Testis (tissue), 3 donors: ENCODE results near the gene LRRC4C. TPM values are rescaled to one million over a fixed set of nuclear protein-coding genes. Genes with fewer than 3 reads are reported as not detected.

Source experiments
- DNase-seq: peaks from one replicate; pipeline ENCODE4 v3.0.0-alpha.2; 2019
- H3K27ac ChIP-seq, 2 donors: fragments of 200-600 bp; sonication (generic); one replicate each; pipeline ENCODE4 v1.5.1; 2019
- H3K27me3 ChIP-seq: fragments of 200-600 bp; sonication (generic); one replicate; pipeline ENCODE4 v1.5.1; 2019
- H3K36me3 ChIP-seq: fragments of 200-600 bp; sonication (generic); one replicate; pipeline ENCODE4 v1.5.1; 2017; ENCODE audit warnings: low read depth; ENCODE audit errors: missing control alignments
- H3K4me1 ChIP-seq: fragments of 200-600 bp; sonication (generic); one replicate; pipeline ENCODE4 v1.5.1; 2019
- H3K4me3 ChIP-seq, 2 donors: fragments of 200-600 bp; sonication (generic); one replicate each; pipeline ENCODE4 v1.5.1; 2017 to 2019
- H3K9me3 ChIP-seq: fragments of 200-600 bp; sonication (generic); one replicate; pipeline ENCODE4 v1.5.1; 2017
- CTCF ChIP-seq, 3 experiments: fragments of 450-650 bp in 2 of 3; fragments of 200-600 bp in 1 of 3; sonication (generic) in 1 of 3; IDR thresholded peaks; one replicate each; pipeline ENCODE4 v1.5.1; 2016 to 2019; ENCODE audit warnings: antibody characterized with exemption in 3 of 3, mild to moderate bottlenecking in 2 of 3, moderate library complexity in 1 of 3
- POLR2A ChIP-seq: fragments of 450-650 bp; IDR thresholded peaks from one replicate; pipeline ENCODE4 v1.6.1; 2017; ENCODE audit warnings: antibody characterized with exemption, mild to moderate bottlenecking, moderate library complexity
- WGBS, 2 donors: methylation state at CpG; one replicate each; pipeline ENCODE4 v1.1.5; 2018; 5-methylcytosine and 5-hydroxymethylcytosine counted together
- intact Hi-C: fragments of 100-400 bp; cut with DNase I; formaldehyde crosslinking; loops from one replicate; pipeline ENCODE4 v1.15.1; 2023; ENCODE audit warnings: low total_unique reads
- polyA plus RNA-seq: library from polyadenylated mRNA; stranded (reverse); fragments of 350-450 nt; fragmentation: Illumina TruSeq; extraction: RNeasy Lipid Tissue Mini Kit (QIAGEN cat#74804); gene quantifications from one replicate; pipeline ENCODE4 v1.2.3, GENCODE V29; 2014; ENCODE audit warnings: low read depth, low replicate concordance; ENCODE audit not compliant: insufficient read depth
- total RNA-seq, 2 donors: library from RNA; depleted of rRNA; stranded (reverse); fragments of >200 nt; gene quantifications; one replicate each; pipeline ENCODE4 v1.2.3, GENCODE V29; 2016

The LRRC4C gene
- total and polyA plus RNA-seq, 3 donors from 2014 or later = 0.16 to 0.56 (median 0.45) TPM

- DNase-seq = no peak
- intact Hi-C loops = no loop called here
- Histone ChIP-seq H3K36me3 (no peaks in the 10 kb centered on the region), H3K9me3 (no peaks in the 10 kb centered on the region), H3K4me1 (no peaks in the 10 kb centered on the region), H3K27me3 (no peaks in the 10 kb centered on the region), H3K4me3 (no peak overlapping the region), H3K27ac (no peak overlapping the region)
- WGBS, 2 donors = 80 to 82% methylated on average over 3 of the region's 3 CpGs
- no peak for TF ChIP-seq POLR2A
- TF ChIP-seq CTCF (IDR thresholded peaks at IDR 0.05) = no peak
Observed at GRCh38 chr11:40188848-40189247, 1270.6 kb downstream of the LRRC4C start.

- H3K9me3 ChIP-seq = no peaks in the 10 kb centered on the region
Observed at GRCh38 chr11:40187295-40187694, 1272.2 kb downstream of the LRRC4C start.

GRCh38 chr11:40186437-40187263 is 1272.8 kb downstream of the LRRC4C start:
- Histone ChIP-seq H3K36me3 (no peaks in the 10 kb centered on the region), H3K9me3 (no peaks in the 10 kb centered on the region), H3K27ac (no peak overlapping the region), H3K27me3 (no peaks in the 10 kb centered on the region), H3K4me3 (no peak overlapping the region), H3K4me1 (no peaks in the 10 kb centered on the region)
- TF ChIP-seq CTCF (IDR thresholded peaks at IDR 0.05) = no peak
- no peak for TF ChIP-seq POLR2A
- 81 to 86% methylated on average over 13 of the region's 13 CpGs for WGBS, 2 donors
- intact Hi-C loops = no loop called here
- DNase-seq = no peak

More at GRCh38 chr11:40187295-40187694, 1272.2 kb downstream of the LRRC4C start:
- Histone ChIP-seq H3K27ac (no peak overlapping the region), H3K36me3 (no peaks in the 10 kb centered on the region), H3K27me3 (no peaks in the 10 kb centered on the region), H3K4me3 (no peak overlapping the region), H3K4me1 (no peaks in the 10 kb centered on the region)
- WGBS, 2 donors = 63 to 65% methylated on average over 4 of the region's 4 CpGs
- TF ChIP-seq CTCF (IDR thresholded peaks at IDR 0.05) = no peak
- TF ChIP-seq POLR2A = no peak
- DNase-seq = no peak
- intact Hi-C loops = no loop called here

GRCh38 chr11:40185793-40186192 is 1273.7 kb downstream of the LRRC4C start:
- Histone ChIP-seq H3K27me3 (no peaks in the 10 kb centered on the region), H3K36me3 (no peaks in the 10 kb centered on the region), H3K4me3 (no peak overlapping the region), H3K27ac (no peak overlapping the region), H3K9me3 (no peaks in the 10 kb centered on the region), H3K4me1 (no peaks in the 10 kb centered on the region)
- no peak for TF ChIP-seq CTCF (IDR thresholded peaks at IDR 0.05)
- no peak for TF ChIP-seq POLR2A
- no peak for DNase-seq
- WGBS, 2 donors = 86% methylated on average over 4 of the region's 4 CpGs
- intact Hi-C loops = no loop called here
